DMS79 treated with DMSO at 0.1 percent for 48 hours (cell line): ENCODE results near the gene ARHGAP40.
"Not testable (repeated sequence)": the region's sequence is repeated elsewhere in the genome, so short reads cannot be mapped to it uniquely, and the experiment has no call there.

Source experiments
- DNase-seq: peaks from one replicate; lab custom pipeline; 2025; lab: John Stamatoyannopoulos, UW

ARHGAP40 gene

GRCh38 chr20:38588303-38588702 lies 13.3 kb upstream of the ARHGAP40 start:
- DNase-seq = no peak

GRCh38 chr20:38589351-38589750 lies 12.3 kb upstream of the ARHGAP40 start:
- no peak for DNase-seq

GRCh38 chr20:38589967-38590675 lies 11.5 kb upstream of the ARHGAP40 start:
- DNase-seq = no peak

- DNase-seq = no peak
Observed at GRCh38 chr20:38590676-38591473, 10.7 kb upstream of the ARHGAP40 start.

GRCh38 chr20:38591474-38592410 lies 9.9 kb upstream of the ARHGAP40 start:
- DNase-seq = no peak

GRCh38 chr20:38592411-38592790 lies 9.2 kb upstream of the ARHGAP40 start:
- not testable (repeated sequence) for DNase-seq

- not testable (repeated sequence) for DNase-seq
Observed at GRCh38 chr20:38594281-38594680, 7.3 kb upstream of the ARHGAP40 start.

GRCh38 chr20:38595886-38596285 lies 5.7 kb upstream of the ARHGAP40 start:
- not testable (repeated sequence) for DNase-seq

- DNase-seq = no peak
Observed at GRCh38 chr20:38599410-38599882, 2.2 kb upstream of the ARHGAP40 start.

- no peak for DNase-seq
Observed at GRCh38 chr20:38600057-38600456, 1.6 kb upstream of the ARHGAP40 start.

GRCh38 chr20:38602185-38602581 lies 574 bp downstream of the ARHGAP40 start:
- no peak for DNase-seq

GRCh38 chr20:38603286-38603685 lies 1.7 kb downstream of the ARHGAP40 start:
- DNase-seq = no peak

GRCh38 chr20:38604873-38605303 lies 3.3 kb downstream of the ARHGAP40 start:
- no peak for DNase-seq

GRCh38 chr20:38607351-38607750 lies 5.7 kb downstream of the ARHGAP40 start:
- DNase-seq = no peak

GRCh38 chr20:38608188-38608587 lies 6.6 kb downstream of the ARHGAP40 start:
- no peak for DNase-seq

GRCh38 chr20:38609815-38610214 lies 8.2 kb downstream of the ARHGAP40 start:
- DNase-seq = peak; percentile 24

GRCh38 chr20:38610521-38610920 lies 8.9 kb downstream of the ARHGAP40 start:
- DNase-seq = no peak

- no peak for DNase-seq
Observed at GRCh38 chr20:38612751-38613515, 11.3 kb downstream of the ARHGAP40 start.

GRCh38 chr20:38615283-38615682 lies 13.7 kb downstream of the ARHGAP40 start:
- DNase-seq = no peak

GRCh38 chr20:38616457-38616856 lies 14.8 kb downstream of the ARHGAP40 start:
- no peak for DNase-seq
